Ascending aorta (tissue), 2 donors: ENCODE measurements around the gene QPRT. TPM values are rescaled to one million over a fixed set of nuclear protein-coding genes. Genes with fewer than 3 reads are reported as not detected.

Experiments used
- DNase-seq, 2 donors: peaks; one replicate each; pipeline ENCODE4 v3.0.0-alpha.2; 2019; ENCODE audit warnings: low spot score in 2 of 2
- H3K27ac ChIP-seq, 2 donors: fragments of 200-600 bp; sonication (generic); one replicate each; pipeline ENCODE4 v1.5.1; 2016 to 2017; ENCODE audit warnings: mild to moderate bottlenecking in 1 of 2
- H3K27me3 ChIP-seq: fragments of 200-600 bp; sonication (generic); one replicate; pipeline ENCODE4 v1.5.1; 2017
- H3K36me3 ChIP-seq, 2 donors: fragments of 200-600 bp; sonication (generic); one replicate each; pipeline ENCODE4 v1.5.1; 2016
- H3K4me1 ChIP-seq, 2 donors: fragments of 200-600 bp; sonication (generic); one replicate each; pipeline ENCODE4 v1.5.1; 2016 to 2017; ENCODE audit warnings: mild to moderate bottlenecking in 1 of 2
- H3K4me3 ChIP-seq, 2 donors: fragments of 200-600 bp; sonication (generic); one replicate each; pipeline ENCODE4 v1.5.1; 2016 to 2017; ENCODE audit warnings: mild to moderate bottlenecking in 1 of 2
- H3K9me3 ChIP-seq, 2 donors: fragments of 200-600 bp; sonication (generic); one replicate each; pipeline ENCODE4 v1.5.1; 2016
- CTCF ChIP-seq, 3 experiments: fragments of 200-600 bp in 2 of 3; fragments of 450-650 bp in 1 of 3; sonication (generic) in 2 of 3; IDR thresholded peaks; one replicate each; pipeline ENCODE4 v1.5.1; 2016 to 2019; ENCODE audit warnings: antibody characterized with exemption in 3 of 3, mild to moderate bottlenecking in 1 of 3, moderate library complexity in 1 of 3
- intact Hi-C: fragments of 100-400 bp; cut with DNase I; formaldehyde crosslinking; loops from one replicate; pipeline ENCODE4 v1.15.1; 2023
- total RNA-seq: library from RNA; depleted of rRNA; stranded (reverse); fragments of >200 nt; gene quantifications from one replicate; pipeline ENCODE4 v1.1.0, GENCODE V29; 2016

QPRT gene
- total RNA-seq, 1 donor from 2014 or later, result 5.7 TPM

- Histone ChIP-seq H3K9me3 (no peaks in the 10 kb centered on the region), H3K4me1 (peaks cover 0 to 3% of the 10 kb centered on the region in 2 donors), H3K4me3 (no peak overlapping the region), H3K27me3 (no peaks in the 10 kb centered on the region), H3K36me3 (no peaks in the 10 kb centered on the region), H3K27ac (no peak overlapping the region)
- TF ChIP-seq CTCF (IDR thresholded peaks at IDR 0.05), result no peak
- intact Hi-C loops, result loop anchor here (5.0 kb wide), 1 partner anchor 150 kb away; no protein-coding TSS in a partner anchor
- no peak for DNase-seq
These were observed 17.9 kb downstream of the QPRT start for GRCh38 chr16:29696881-29697331.

DNA sequence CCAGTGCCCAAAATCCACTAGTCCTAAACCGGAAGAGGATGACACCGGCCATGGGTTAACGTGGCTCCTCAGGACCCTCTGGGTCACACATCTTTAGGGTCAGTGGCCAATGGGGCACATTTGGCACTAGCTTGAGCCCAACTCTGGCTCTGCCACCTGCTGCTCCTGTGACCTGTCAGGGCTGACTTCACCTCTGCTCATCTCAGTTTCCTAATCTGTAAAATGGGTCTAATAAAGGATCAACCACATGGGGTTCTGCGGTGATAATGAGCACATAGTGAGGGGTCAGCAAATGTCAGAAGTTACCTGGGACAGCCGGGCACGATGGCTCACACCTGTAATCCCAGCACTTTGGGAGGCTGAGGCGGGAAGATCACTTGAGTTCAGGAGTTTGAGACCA lies 18.4 kb downstream of the QPRT start:
- intact Hi-C loops, result loop anchor here (5.0 kb wide), 1 partner anchor 150 kb away; no protein-coding TSS in a partner anchor
- Histone ChIP-seq H3K27ac (no peak overlapping the region), H3K36me3 (no peaks in the 10 kb centered on the region), H3K4me1 (peaks cover 0 to 3% of the 10 kb centered on the region in 2 donors), H3K9me3 (no peaks in the 10 kb centered on the region), H3K4me3 (no peak overlapping the region), H3K27me3 (no peaks in the 10 kb centered on the region)
- no peak for TF ChIP-seq CTCF (IDR thresholded peaks at IDR 0.05)
- no peak for DNase-seq

GRCh38 chr16:29698042-29698441 lies 19.1 kb downstream of the QPRT start:
- no peaks in the 10 kb centered on the region for H3K36me3 ChIP-seq
- H3K9me3 ChIP-seq, result no peaks in the 10 kb centered on the region
- intact Hi-C loops, result loop anchor here (5.0 kb wide), 1 partner anchor 149 kb away; no protein-coding TSS in a partner anchor
- DNase-seq, result no peak
- H3K27me3 ChIP-seq, result no peaks in the 10 kb centered on the region
- TF ChIP-seq CTCF (IDR thresholded peaks at IDR 0.05), result no peak
- H3K27ac ChIP-seq, result no peak overlapping the region
- H3K4me3 ChIP-seq, result no peak overlapping the region
- peaks cover 0 to 3% of the 10 kb centered on the region in 2 donors for H3K4me1 ChIP-seq

- H3K36me3 ChIP-seq, result no peaks in the 10 kb centered on the region
- no peak overlapping the region for H3K4me3 ChIP-seq
- H3K27me3 ChIP-seq, result no peaks in the 10 kb centered on the region
- no peak for DNase-seq
- intact Hi-C loops, result loop anchor here (5.0 kb wide), 1 partner anchor 149 kb away; no protein-coding TSS in a partner anchor
- peaks cover 0 to 3% of the 10 kb centered on the region in 2 donors for H3K4me1 ChIP-seq
- no peaks in the 10 kb centered on the region for H3K9me3 ChIP-seq
- no peak for TF ChIP-seq CTCF (IDR thresholded peaks at IDR 0.05)
- no peak overlapping the region for H3K27ac ChIP-seq
These were observed 19.7 kb downstream of the QPRT start for GRCh38 chr16:29698484-29699323.

- H3K4me3 ChIP-seq, result no peak overlapping the region
- H3K9me3 ChIP-seq, result no peaks in the 10 kb centered on the region
- DNase-seq, result no peak
- intact Hi-C loops, result loop anchor here (1.0 to 5.0 kb wide), 2 partner anchors 148 to 322 kb away; no protein-coding TSS in a partner anchor
- no peaks in the 10 kb centered on the region for H3K36me3 ChIP-seq
- peaks cover 0 to 3% of the 10 kb centered on the region in 2 donors for H3K4me1 ChIP-seq
- H3K27me3 ChIP-seq, result no peaks in the 10 kb centered on the region
- no peak overlapping the region for H3K27ac ChIP-seq
- no peak for TF ChIP-seq CTCF (IDR thresholded peaks at IDR 0.05)
These were observed 20.6 kb downstream of the QPRT start for GRCh38 chr16:29699324-29700219.
